MM.1S (cell line): ENCODE measurements around the gene NRP2.

ENCODE experiments used
- DNase-seq: peaks from one replicate; pipeline ENCODE4 v3.0.0-alpha.2; 2015
- H2AFZ ChIP-seq: fragments of 300-600 bp; sonication (generic); 2 replicates; pipeline ENCODE4 v1.6.0; 2016; ENCODE audit warnings: antibody characterized with exemption, low read length
- H3F3A ChIP-seq: fragments of 300-600 bp; sonication (generic); 2 replicates; pipeline ENCODE4 v1.6.1; 2016; ENCODE audit warnings: mild to moderate bottlenecking, antibody characterized with exemption, low read length, moderate library complexity, mixed read lengths; ENCODE audit not compliant: insufficient read depth
- H3K27ac ChIP-seq: fragments of 300-600 bp; sonication (generic); 2 replicates; pipeline ENCODE4 v1.5.1; 2016; ENCODE audit warnings: mild to moderate bottlenecking, low read length
- H3K27me3 ChIP-seq: fragments of 300-600 bp; sonication (generic); replicated peaks from 2 replicates; pipeline ENCODE4 v1.6.0; 2016; ENCODE audit warnings: low read length; ENCODE audit not compliant: insufficient read depth
- H3K36me3 ChIP-seq: fragments of 300-600 bp; sonication (generic); replicated peaks from 2 replicates; pipeline ENCODE4 v1.6.1; 2016; ENCODE audit warnings: mild to moderate bottlenecking, low read length, mixed read lengths; ENCODE audit not compliant: insufficient read depth
- H3K4me1 ChIP-seq: fragments of 300-600 bp; sonication (generic); 2 replicates; pipeline ENCODE4 v1.6.1; 2016; ENCODE audit warnings: low read length, mixed read lengths
- H3K4me2 ChIP-seq: fragments of 300-600 bp; sonication (generic); 2 replicates; pipeline ENCODE4 v1.6.0; 2016; ENCODE audit warnings: low read depth, low read length
- H3K4me3 ChIP-seq: fragments of 300-600 bp; sonication (generic); 2 replicates; pipeline ENCODE4 v1.5.1; 2016; ENCODE audit warnings: low read length, mixed read lengths
- H3K79me2 ChIP-seq: fragments of 300-600 bp; sonication (generic); 2 replicates; pipeline ENCODE4 v1.6.1; 2016; ENCODE audit warnings: mixed run types, low read length, mixed read lengths
- H3K9ac ChIP-seq: fragments of 300-600 bp; sonication (generic); 2 replicates; pipeline ENCODE4 v1.6.1; 2016; ENCODE audit warnings: low read length, mixed read lengths
- H3K9me2 ChIP-seq: fragments of 300-600 bp; sonication (generic); replicated peaks from 2 replicates; pipeline ENCODE4 v1.6.1; 2016; ENCODE audit warnings: mild to moderate bottlenecking, low read length, mixed read lengths; ENCODE audit not compliant: insufficient read depth
- H3K9me3 ChIP-seq: fragments of 300-600 bp; sonication (generic); replicated peaks from 2 replicates; pipeline ENCODE4 v1.6.1; 2016; ENCODE audit warnings: mild to moderate bottlenecking, low read length, mixed read lengths; ENCODE audit not compliant: insufficient read depth
- H4K20me1 ChIP-seq: fragments of 300-600 bp; sonication (generic); 2 replicates; pipeline ENCODE4 v1.6.1; 2016; ENCODE audit warnings: mild to moderate bottlenecking, low read length, moderate library complexity, mixed read lengths; ENCODE audit not compliant: insufficient read depth
- EZH2 ChIP-seq: fragments of 300-600 bp; sonication (generic); optimal IDR thresholded peaks from 2 replicates; pipeline ENCODE3; 2017; ENCODE audit warnings: low read depth, mild to moderate bottlenecking, antibody characterized with exemption, low read length, mixed read lengths
- EZH2phosphoT487 ChIP-seq: fragments of 300-600 bp; sonication (generic); IDR thresholded peaks from 2 replicates; pipeline ENCODE4 v1.6.1; 2018; ENCODE audit warnings: antibody characterized with exemption, low read length
- TF ChIP-seq, protein P1 (sequence below): fragments of 300-600 bp; sonication (generic); IDR thresholded peaks from 2 replicates; pipeline ENCODE4 v1.5.1; 2016; ENCODE audit warnings: antibody characterized with exemption, low read length, mixed read lengths

The NRP2 gene

DNA sequence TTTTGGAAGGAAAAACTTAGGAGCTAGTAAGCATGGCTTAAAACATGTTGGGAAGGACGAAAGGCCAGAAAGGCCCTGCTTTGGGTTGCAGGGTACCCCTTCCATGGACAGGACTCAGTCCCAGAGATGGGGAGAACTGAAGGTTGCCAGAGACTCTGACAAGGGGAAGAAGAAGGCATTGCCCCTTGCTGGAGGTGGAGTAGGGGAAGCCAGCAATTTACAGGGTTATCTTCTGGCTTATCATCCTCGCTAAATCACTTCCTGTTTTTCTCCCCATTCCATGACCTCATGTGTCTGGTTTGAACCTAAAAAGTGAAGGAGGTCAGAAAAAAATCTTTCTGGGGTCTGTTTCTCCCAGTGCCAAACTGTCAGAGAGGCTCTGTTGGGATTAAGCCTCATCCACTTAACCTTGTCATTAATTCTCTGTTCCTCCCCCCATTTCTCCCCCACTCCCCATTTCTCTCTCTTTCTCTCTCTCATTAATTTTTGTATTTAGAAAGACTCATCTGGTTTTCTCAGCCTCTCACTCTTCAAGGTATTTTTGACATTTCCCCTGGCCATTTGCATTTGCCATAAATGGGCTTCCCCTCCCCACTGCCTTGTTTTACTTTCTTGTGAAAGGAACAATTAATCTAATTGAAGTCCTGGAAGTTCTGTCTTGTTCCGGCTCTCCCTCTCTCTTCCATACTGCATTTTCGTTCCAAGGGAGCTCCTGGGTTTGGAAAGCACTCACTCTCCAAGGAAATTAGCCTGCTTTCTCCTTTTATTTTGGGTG, 17.4 kb downstream of the NRP2 start:
- Histone ChIP-seq H3K79me2 (no peaks in the 10 kb centered on the region), H2AFZ (no peak overlapping the region), H3K4me3 (no peak overlapping the region), H4K20me1 (no peaks in the 10 kb centered on the region), H3F3A (no peaks in the 10 kb centered on the region), H3K4me1 (no peaks in the 10 kb centered on the region), H3K27ac (no peak overlapping the region), H3K9ac (no peak overlapping the region), H3K36me3 (no peaks in the 10 kb centered on the region), H3K9me3 (no peaks in the 10 kb centered on the region), H3K9me2 (no peaks in the 10 kb centered on the region), H3K27me3 (no peaks in the 10 kb centered on the region), H3K4me2 (no peak overlapping the region)
- TF ChIP-seq, protein P1, sequence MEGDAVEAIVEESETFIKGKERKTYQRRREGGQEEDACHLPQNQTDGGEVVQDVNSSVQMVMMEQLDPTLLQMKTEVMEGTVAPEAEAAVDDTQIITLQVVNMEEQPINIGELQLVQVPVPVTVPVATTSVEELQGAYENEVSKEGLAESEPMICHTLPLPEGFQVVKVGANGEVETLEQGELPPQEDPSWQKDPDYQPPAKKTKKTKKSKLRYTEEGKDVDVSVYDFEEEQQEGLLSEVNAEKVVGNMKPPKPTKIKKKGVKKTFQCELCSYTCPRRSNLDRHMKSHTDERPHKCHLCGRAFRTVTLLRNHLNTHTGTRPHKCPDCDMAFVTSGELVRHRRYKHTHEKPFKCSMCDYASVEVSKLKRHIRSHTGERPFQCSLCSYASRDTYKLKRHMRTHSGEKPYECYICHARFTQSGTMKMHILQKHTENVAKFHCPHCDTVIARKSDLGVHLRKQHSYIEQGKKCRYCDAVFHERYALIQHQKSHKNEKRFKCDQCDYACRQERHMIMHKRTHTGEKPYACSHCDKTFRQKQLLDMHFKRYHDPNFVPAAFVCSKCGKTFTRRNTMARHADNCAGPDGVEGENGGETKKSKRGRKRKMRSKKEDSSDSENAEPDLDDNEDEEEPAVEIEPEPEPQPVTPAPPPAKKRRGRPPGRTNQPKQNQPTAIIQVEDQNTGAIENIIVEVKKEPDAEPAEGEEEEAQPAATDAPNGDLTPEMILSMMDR, result no peak
- TF ChIP-seq EZH2phosphoT487, result no peak
- TF ChIP-seq EZH2, result no peak
- DNase-seq, result no peak

DNA sequence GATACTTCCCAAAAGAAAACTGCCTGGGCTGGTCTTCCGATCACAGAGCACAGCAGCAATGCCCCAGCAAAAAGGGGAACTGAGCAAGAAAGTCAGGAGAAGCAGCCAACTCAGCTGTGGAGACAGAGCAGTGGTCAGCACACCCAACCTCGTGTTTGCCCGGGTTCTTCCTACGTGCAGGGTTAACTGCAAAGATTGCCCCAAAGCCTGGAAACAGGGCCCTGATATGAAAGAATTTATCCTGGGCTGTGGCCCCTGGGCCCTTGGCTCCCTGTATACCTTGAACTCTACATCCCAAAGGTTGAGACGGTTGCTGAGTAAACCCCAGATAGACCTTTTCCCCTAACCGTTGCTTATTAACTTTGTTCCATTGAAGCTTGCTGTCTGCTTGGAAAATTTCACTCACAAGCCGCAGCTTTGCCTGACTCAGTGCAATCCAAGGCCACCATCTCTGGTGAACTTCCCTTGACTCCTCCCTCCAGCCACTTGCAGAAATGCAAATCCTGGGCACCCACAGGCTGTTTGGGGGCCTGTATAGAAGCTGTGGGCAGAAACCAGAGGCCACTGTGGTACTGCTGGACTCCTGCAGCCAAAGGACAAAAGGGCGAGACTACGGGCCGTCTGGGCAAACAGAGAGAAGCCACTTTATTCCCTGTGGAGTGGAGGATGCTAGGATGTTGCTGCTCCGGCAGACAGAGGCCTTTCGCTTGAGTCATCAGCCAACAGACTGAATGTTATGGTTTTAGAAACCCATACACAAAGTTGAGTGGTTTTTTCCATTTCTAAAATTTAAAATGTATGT, 18.2 kb downstream of the NRP2 start:
- Histone ChIP-seq H3K27me3 (no peaks in the 10 kb centered on the region), H3K4me2 (no peak overlapping the region), H3K9ac (no peak overlapping the region), H3K27ac (no peak overlapping the region), H3K4me1 (no peaks in the 10 kb centered on the region), H3K9me3 (no peaks in the 10 kb centered on the region), H3F3A (no peaks in the 10 kb centered on the region), H4K20me1 (no peaks in the 10 kb centered on the region), H3K9me2 (no peaks in the 10 kb centered on the region), H3K79me2 (no peaks in the 10 kb centered on the region), H3K36me3 (no peaks in the 10 kb centered on the region), H2AFZ (no peak overlapping the region), H3K4me3 (no peak overlapping the region)
- no peak for TF ChIP-seq EZH2phosphoT487
- TF ChIP-seq EZH2, result no peak
- TF ChIP-seq, protein P1, result no peak
- DNase-seq, result no peak

DNA sequence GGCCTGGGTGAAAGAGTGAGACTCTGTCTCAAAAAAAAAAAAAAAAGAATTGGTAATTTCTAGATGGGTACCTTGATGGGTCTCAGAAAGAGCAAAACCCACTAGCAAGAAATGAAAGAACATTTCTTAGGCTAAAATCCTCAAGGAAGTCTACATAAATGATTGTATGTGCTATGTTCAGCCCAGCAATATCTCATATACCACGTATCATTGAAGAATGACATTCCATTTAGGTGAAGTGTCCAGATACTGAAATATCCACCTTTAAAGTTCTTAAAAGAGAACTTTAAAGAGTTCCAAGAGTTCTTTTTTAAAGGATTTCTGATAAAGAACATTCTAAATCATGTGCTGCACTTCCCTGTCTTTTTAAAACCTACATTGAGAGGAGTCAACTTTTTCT, 19.2 kb downstream of the NRP2 start:
- DNase-seq, result no peak
- H2AFZ ChIP-seq, result no peak overlapping the region
- H3K9ac ChIP-seq, result no peak overlapping the region
- no peaks in the 10 kb centered on the region for H3K4me1 ChIP-seq
- no peaks in the 10 kb centered on the region for H3K9me2 ChIP-seq
- H3K4me2 ChIP-seq, result no peak overlapping the region
- H3K27me3 ChIP-seq, result no peaks in the 10 kb centered on the region
- no peak overlapping the region for H3K27ac ChIP-seq
- H3F3A ChIP-seq, result no peaks in the 10 kb centered on the region
- no peaks in the 10 kb centered on the region for H3K79me2 ChIP-seq
- no peaks in the 10 kb centered on the region for H3K9me3 ChIP-seq
- H4K20me1 ChIP-seq, result no peaks in the 10 kb centered on the region
- H3K4me3 ChIP-seq, result no peak overlapping the region
- H3K36me3 ChIP-seq, result no peaks in the 10 kb centered on the region
- TF ChIP-seq EZH2 (no peak), EZH2phosphoT487 (no peak)
- TF ChIP-seq, protein P1, result no peak
